ENCODE measurements around the gene SAT1.

Gene SAT1

GRCh38 chrX:23790155-23790497 lies 7.2 kb downstream of the SAT1 start:
- Histone ChIP-seq H3K9me3 (ENCODE audit: insufficient read depth, low read depth, low read length) (no peaks in the 10 kb centered on the region), H3K9ac (ENCODE audit: low read depth, low read length, poor library complexity, severe bottlenecking) (no peak overlapping the region), H4K20me1 (ENCODE audit: insufficient read depth, low read length, poor library complexity, severe bottlenecking) (no peaks in the 10 kb centered on the region), H3K79me2 (ENCODE audit: insufficient read depth, low read length) (no peaks in the 10 kb centered on the region), H3K4me3 (ENCODE audit: low read length, poor library complexity, severe bottlenecking) (no peak overlapping the region), H3K36me3 (ENCODE audit: insufficient read depth, low read length) (no peaks in the 10 kb centered on the region), H3K27me3 (ENCODE audit: insufficient read depth, low read length, poor library complexity, severe bottlenecking) (no peaks in the 10 kb centered on the region), H3F3A (ENCODE audit: low read depth) (no peaks in the 10 kb centered on the region), H2AFZ (ENCODE audit: low read length) (no peak overlapping the region), H3K9me2 (replicated peaks; ENCODE audit: low read depth, low read length) (no peaks in the 10 kb centered on the region), H3K4me2 (ENCODE audit: low read depth, low read length, poor library complexity, severe bottlenecking) (no peak overlapping the region), H3K4me1 (ENCODE audit: insufficient read depth, low read length, poor library complexity, severe bottlenecking) (no peaks in the 10 kb centered on the region)
- TF ChIP-seq CTCF (conservative IDR thresholded peaks at IDR 0.05; ENCODE audit: low read length) (no peak), EZH2phosphoT487 (IDR thresholded peaks at IDR 0.05; ENCODE audit: borderline replicate concordance) (no peak)

GRCh38 chrX:23792861-23793553 lies 10.0 kb downstream of the SAT1 start:
- no peaks in the 10 kb centered on the region for H3K9me2 ChIP-seq (replicated peaks; ENCODE audit: low read depth, low read length)

GRCh38 chrX:23795221-23795620 lies 12.2 kb downstream of the SAT1 start:
- Histone ChIP-seq H4K20me1 (ENCODE audit: insufficient read depth, low read length, poor library complexity, severe bottlenecking) (no peaks in the 10 kb centered on the region), H3K4me3 (ENCODE audit: low read length, poor library complexity, severe bottlenecking) (no peak overlapping the region), H3K9me2 (replicated peaks; ENCODE audit: low read depth, low read length) (no peaks in the 10 kb centered on the region), H3K9me3 (ENCODE audit: insufficient read depth, low read depth, low read length) (no peaks in the 10 kb centered on the region), H2AFZ (ENCODE audit: low read length) (no peak overlapping the region), H3K36me3 (ENCODE audit: insufficient read depth, low read length) (no peaks in the 10 kb centered on the region), H3K9ac (ENCODE audit: low read depth, low read length, poor library complexity, severe bottlenecking) (no peak overlapping the region), H3K4me2 (ENCODE audit: low read depth, low read length, poor library complexity, severe bottlenecking) (no peak overlapping the region), H3F3A (ENCODE audit: low read depth) (no peaks in the 10 kb centered on the region), H3K27me3 (ENCODE audit: insufficient read depth, low read length, poor library complexity, severe bottlenecking) (no peaks in the 10 kb centered on the region), H3K4me1 (ENCODE audit: insufficient read depth, low read length, poor library complexity, severe bottlenecking) (no peaks in the 10 kb centered on the region), H3K79me2 (ENCODE audit: insufficient read depth, low read length) (no peaks in the 10 kb centered on the region)
- TF ChIP-seq EZH2phosphoT487 (IDR thresholded peaks at IDR 0.05; ENCODE audit: borderline replicate concordance), result no peak
- TF ChIP-seq CTCF (conservative IDR thresholded peaks at IDR 0.05; ENCODE audit: low read length), result no peak

More at GRCh38 chrX:23792861-23793553, 10.0 kb downstream of the SAT1 start:
- Histone ChIP-seq H3K4me1 (ENCODE audit: insufficient read depth, low read length, poor library complexity, severe bottlenecking) (no peaks in the 10 kb centered on the region), H3K4me2 (ENCODE audit: low read depth, low read length, poor library complexity, severe bottlenecking) (no peak overlapping the region), H3K79me2 (ENCODE audit: insufficient read depth, low read length) (no peaks in the 10 kb centered on the region), H3K36me3 (ENCODE audit: insufficient read depth, low read length) (no peaks in the 10 kb centered on the region), H4K20me1 (ENCODE audit: insufficient read depth, low read length, poor library complexity, severe bottlenecking) (no peaks in the 10 kb centered on the region), H3K9ac (ENCODE audit: low read depth, low read length, poor library complexity, severe bottlenecking) (no peak overlapping the region), H3K4me3 (ENCODE audit: low read length, poor library complexity, severe bottlenecking) (no peak overlapping the region), H2AFZ (ENCODE audit: low read length) (no peak overlapping the region), H3F3A (ENCODE audit: low read depth) (no peaks in the 10 kb centered on the region), H3K27me3 (ENCODE audit: insufficient read depth, low read length, poor library complexity, severe bottlenecking) (no peaks in the 10 kb centered on the region), H3K9me3 (ENCODE audit: insufficient read depth, low read depth, low read length) (no peaks in the 10 kb centered on the region)
- TF ChIP-seq EZH2phosphoT487 (IDR thresholded peaks at IDR 0.05; ENCODE audit: borderline replicate concordance) (no peak), CTCF (conservative IDR thresholded peaks at IDR 0.05; ENCODE audit: low read length) (no peak)
